ENCODE data around the gene CSNK1E. TPM values are rescaled to one million over a fixed set of nuclear protein-coding genes. Genes with fewer than 3 reads are reported as not detected.

Gene CSNK1E
- total and polyA plus RNA-seq, 2 of the 8 experiments (the other 6 are each of a cell fraction or from before 2014, with no cell fraction given), result 247 to 263 TPM

- H3K23me2 ChIP-seq (ENCODE audit: low read depth, low read length), result no peaks in the 10 kb centered on the region
- H2BK120ac ChIP-seq (replicated peaks; ENCODE audit: low read depth, low read length), result no peak overlapping the region
- TF ChIP-seq TAF7 (optimal IDR thresholded peaks at IDR 0.05; ENCODE audit: borderline replicate concordance, low read depth, low read length), result no peak
- no peak for TF ChIP-seq ATF2 (IDR thresholded peaks at IDR 0.05; ENCODE audit: low read length)
- TF ChIP-seq JUND (IDR thresholded peaks at IDR 0.05; ENCODE audit: low read length), result no peak
- ChIA-PET POLR2A (ENCODE audit: partially characterized antibody) (interaction anchor here (1.2 kb wide), 1 partner anchor 9 kb away, joined by 4 read pairs; no protein-coding TSS in a partner anchor), CTCF (ENCODE audit: partially characterized antibody) (interaction anchor here (1.2 to 2.1 kb wide), 3 partner anchors 10 to 19 kb away, joined by 4 to 8 read pairs (median 4); no protein-coding TSS in a partner anchor)
- H3K36me3 ChIP-seq (ENCODE audit: control insufficient read depth in 2 of 4, insufficient read depth in 4 of 4, low read length in 3 of 4), result peaks cover 3 to 12% (median 12%) of the 10 kb centered on the region in 4 experiments; a peak in 5 of 8 replicates
- H2BK15ac ChIP-seq (ENCODE audit: low read length), result no peak overlapping the region
- no peak overlapping the region for H3K4me3 ChIP-seq (ENCODE audit: extremely low read depth in 1 of 4, insufficient read depth in 2 of 4, low read depth in 3 of 4, low read length in 4 of 4)
- DNase-seq (ENCODE audit: low read depth in 1 of 2, low spot score in 2 of 2) (no peak), FAIRE-seq (no peak)
- peaks cover 15% of the 10 kb centered on the region for H3K79me1 ChIP-seq (ENCODE audit: low read depth, low read length)
- 88% methylated on average over 13 of the region's 13 CpGs; no CpG with 5 or more reads in 1 of the 2 experiments for WGBS, 2 experiments (ENCODE audit: extremely low coverage in 1 of 2, insufficient coverage in 1 of 2, insufficient read length in 1 of 2, insufficient replicate concordance in 2 of 2, low coverage in 1 of 2, low lambda C conversion rate in 2 of 2, missing lambda C conversion rate in 1 of 2)
- no peak overlapping the region for H3K23ac ChIP-seq (ENCODE audit: insufficient read length)
- H3K56ac ChIP-seq (replicated peaks; ENCODE audit: insufficient read length, low read depth, low read length), result no peak overlapping the region
- H2AK5ac ChIP-seq (ENCODE audit: low read depth, low read length), result no peak overlapping the region
- no peak overlapping the region for H4K8ac ChIP-seq (ENCODE audit: extremely low read depth, insufficient read depth, low read length)
- no peaks in the 10 kb centered on the region; a peak in 1 of 7 replicates for H3K4me1 ChIP-seq (replicated peaks in 1 of 4; ENCODE audit: control insufficient read depth in 3 of 4, insufficient read depth in 4 of 4, low read length in 3 of 4)
- no peak overlapping the region for H2BK20ac ChIP-seq (ENCODE audit: low read length)
- no peaks in the 10 kb centered on the region for H3K9me3 ChIP-seq (ENCODE audit: insufficient read depth in 2 of 2, low read depth in 1 of 2, low read length in 1 of 2)
- no peak overlapping the region for H4K91ac ChIP-seq (replicated peaks; ENCODE audit: insufficient read length, low read length)
- no peak overlapping the region for H3K18ac ChIP-seq (ENCODE audit: extremely low read depth, low read length)
- peak overlapping the region; percentile 5 for H3K4ac ChIP-seq (replicated peaks; ENCODE audit: insufficient read length, low read depth, low read length)
- H2BK12ac ChIP-seq (ENCODE audit: low read depth, low read length), result no peak overlapping the region
- peaks cover 3 to 50% of the 10 kb centered on the region in 2 experiments; a peak in 2 of 4 replicates for H3K79me2 ChIP-seq (ENCODE audit: control insufficient read depth in 1 of 2, insufficient read depth in 2 of 2, low read length in 2 of 2)
- H3K9ac ChIP-seq (replicated peaks in 1 of 4; ENCODE audit: extremely low read depth in 1 of 4, low read depth in 3 of 4, low read length in 3 of 4), result no peak overlapping the region
- no peak overlapping the region for H4K5ac ChIP-seq (ENCODE audit: insufficient read length, low read depth, low read length)
- no peak overlapping the region for H3K4me2 ChIP-seq (ENCODE audit: insufficient read depth in 1 of 2, low read depth in 2 of 2, low read length in 2 of 2)
- no peaks in the 10 kb centered on the region for H3K27me3 ChIP-seq (replicated peaks in 1 of 4; ENCODE audit: control insufficient read depth in 3 of 4, extremely low read depth in 1 of 4, insufficient read depth in 3 of 4, low read length in 3 of 4)
- H4K20me1 ChIP-seq (replicated peaks in 1 of 2; ENCODE audit: control insufficient read depth in 1 of 2, insufficient read depth in 2 of 2, low read length in 2 of 2), result peaks cover 6 to 16% of the 10 kb centered on the region in 2 experiments
- H3K27ac ChIP-seq (ENCODE audit: low read depth, low read length), result no peak overlapping the region
- H2AFZ ChIP-seq (ENCODE audit: low read length), result no peak overlapping the region
- H2BK5ac ChIP-seq (ENCODE audit: low read depth, low read length), result no peak overlapping the region
- no peak overlapping the region for H3K14ac ChIP-seq (ENCODE audit: insufficient read length)
These were observed 66.4 kb downstream of the CSNK1E start for GRCh38 chr22:38250643-38251340.

Data from H1 (cell line).